Activated T-helper 9 cell treated with anti-CD3 and anti-CD28 coated beads, Interleukin-2, amount 50 U/mL, for 16 hours (primary cell): ENCODE measurements around the gene RAB8A.

Experiments used
- DNase-seq: peaks from one replicate; pipeline ENCODE4 v3.0.0-alpha.2; 2020; ENCODE audit warnings: low read depth

Gene RAB8A

DNA sequence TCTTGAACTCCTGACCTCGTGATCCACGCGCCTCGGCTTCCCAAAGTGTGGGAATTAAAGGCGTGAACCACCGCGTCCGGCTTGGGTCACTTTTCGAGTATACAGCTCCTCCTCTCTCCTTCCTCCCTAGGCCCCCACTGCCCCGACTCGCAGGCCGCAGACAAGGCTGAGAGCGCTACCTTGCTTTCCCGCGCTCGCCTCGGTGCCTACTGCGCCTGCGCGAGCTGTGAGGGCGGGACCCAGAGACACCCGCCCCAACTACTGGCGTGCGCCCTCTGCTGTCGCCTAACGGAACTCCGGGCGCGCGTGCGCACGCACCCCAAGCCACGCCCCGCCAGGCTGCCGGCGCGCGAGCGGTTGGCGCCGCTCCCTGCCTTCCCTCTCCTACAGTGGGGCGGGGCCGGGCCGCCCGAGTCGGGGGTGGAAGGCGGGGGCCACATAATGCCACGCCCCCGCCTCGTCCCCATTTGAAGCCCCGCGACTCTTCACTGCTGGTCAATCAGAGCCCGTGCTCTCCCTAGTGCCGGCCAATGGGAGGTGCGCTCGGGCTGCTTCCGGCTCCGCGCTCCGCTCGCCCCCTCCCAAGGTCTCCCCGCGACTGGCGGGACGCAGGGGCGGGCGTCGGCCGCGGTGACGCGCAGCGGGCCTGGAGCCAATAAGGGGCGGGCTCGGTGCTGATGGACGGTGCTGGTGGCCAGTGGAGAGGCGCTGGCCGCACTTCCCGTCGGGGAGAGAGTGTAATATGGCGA is at the start of gene RAB8A:
Gene RAB8A (plus strand): TSS at position 730 of the 749 bp plus-strand sequence. CDS start 13 bp downstream, at position 743.
- DNase-seq = peak; percentile 99

GRCh38 chr19:16061943-16062342 is 49.7 kb upstream of the RAB8A start:
- no peak for DNase-seq

- peak; percentile 61 for DNase-seq
These were observed 48.9 kb upstream of the RAB8A start for GRCh38 chr19:16062789-16063188.

DNA sequence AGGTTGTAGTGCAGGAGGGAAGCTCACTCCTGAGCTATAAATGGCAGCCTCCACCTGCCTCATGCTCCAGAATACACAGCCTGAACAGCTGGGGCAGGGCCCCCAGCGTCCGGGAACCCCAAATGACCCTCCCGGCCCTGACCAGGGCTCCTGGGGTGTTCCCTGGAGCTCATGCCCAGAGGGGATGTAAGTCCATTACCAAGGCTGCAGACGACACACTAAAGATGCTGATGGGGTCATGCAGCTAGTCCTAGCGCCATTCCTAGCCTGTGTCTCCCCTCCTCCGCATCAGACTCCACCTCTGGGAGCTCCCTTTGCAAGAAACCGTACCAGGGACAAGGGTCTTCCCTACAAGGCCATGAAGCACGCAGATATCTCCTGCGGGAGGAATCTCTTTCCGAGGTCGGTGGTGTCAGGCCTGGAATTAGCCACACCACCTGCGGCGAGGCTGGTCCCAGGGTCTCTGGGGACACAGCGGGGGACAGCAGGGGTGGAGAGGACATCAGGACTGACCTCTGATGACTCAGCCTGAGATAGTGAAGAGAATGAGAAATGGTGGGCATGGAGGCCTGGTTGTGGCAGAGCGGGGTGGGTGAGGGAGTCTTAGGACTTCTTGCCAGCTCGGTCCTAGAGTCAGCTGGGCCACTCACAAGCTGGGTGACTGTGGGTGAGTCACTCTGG is 47.3 kb upstream of the RAB8A start:
- DNase-seq = no peak

DNA sequence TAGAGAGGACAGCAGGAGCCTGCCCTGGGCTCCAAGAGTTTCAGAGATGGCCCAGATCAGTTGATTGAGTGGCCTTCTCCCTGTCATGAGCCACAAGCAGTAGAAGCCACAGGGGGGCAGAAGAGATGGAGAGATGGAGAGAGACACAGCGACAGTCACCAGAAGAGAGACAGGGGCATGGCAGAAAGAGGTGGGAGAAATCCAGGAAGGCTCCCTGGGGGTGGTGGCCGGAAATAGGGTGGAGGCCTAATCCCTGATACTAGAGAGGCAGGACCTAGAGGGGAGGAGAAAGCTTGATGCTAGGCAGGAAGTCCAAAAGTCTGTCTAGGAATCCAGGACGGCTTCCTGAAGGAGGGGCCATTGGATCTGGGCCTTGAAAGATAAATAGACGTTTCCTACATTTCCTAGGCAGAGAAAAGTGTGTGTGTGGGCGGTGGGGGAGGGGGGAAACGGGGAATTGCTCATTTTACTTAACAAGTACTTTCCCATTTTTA is 45.0 kb upstream of the RAB8A start:
- no peak for DNase-seq

DNA sequence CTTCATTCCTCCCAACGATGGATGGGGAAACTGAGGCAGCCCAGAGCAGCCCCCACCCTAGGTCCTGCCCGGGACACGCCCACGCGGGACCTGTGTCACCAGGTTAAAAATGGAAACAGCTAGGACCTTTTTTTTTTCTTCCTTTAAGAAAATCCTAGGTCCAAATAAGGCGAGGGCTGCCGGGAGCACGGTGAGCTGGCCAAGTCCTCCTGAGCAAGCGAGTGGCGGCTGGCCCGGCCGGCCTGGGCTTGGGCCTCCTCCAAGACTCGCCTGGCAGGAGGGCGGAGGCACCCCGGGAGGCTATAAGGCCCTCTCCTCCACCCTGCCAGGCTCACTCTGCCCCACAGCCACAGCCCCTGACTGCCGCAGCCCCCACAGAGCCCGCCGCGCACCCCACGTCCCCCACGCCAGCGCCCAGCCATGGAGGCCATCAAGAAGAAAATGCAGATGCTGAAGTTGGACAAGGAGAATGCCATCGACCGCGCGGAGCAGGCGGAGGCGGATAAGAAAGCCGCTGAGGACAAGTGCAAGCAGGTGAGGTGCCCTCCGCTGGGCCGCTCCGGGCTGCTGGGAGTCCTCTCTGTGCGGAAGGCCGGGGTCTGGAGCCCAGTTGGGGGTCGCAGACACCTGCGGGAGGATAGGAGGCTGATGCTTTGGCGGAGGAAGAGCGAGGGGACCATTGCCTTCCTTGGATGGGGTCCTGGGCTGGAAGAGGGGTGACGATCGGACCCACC is 44.3 kb upstream of the RAB8A start:
- DNase-seq = no peak

DNA sequence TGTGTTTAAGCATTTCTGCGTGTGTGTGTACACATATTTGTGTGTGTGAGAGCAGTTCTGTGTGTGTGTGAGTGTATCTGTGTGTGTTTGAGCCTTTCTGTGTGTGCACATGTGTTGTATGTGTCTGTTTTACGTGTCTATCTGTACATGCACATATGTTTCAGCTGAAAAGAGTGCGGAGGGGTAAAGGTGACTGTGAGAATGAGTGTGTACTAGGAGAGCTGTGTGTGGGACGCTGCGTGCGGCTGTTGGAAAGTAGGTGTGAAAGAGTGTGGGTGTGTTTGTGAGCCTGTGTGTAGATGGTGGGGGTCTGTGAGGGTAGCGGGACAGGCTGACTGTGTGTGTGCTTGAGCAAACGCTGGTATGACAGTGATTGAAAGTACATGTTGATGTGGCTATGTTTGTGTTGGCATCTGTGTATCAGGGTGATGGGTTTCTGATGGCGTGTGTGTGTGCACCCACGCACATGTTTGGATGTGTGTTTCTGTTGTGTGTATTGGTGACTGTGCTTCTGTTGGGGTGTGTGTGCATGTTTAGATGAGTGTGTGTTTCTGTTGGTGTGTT is 42.9 kb upstream of the RAB8A start:
- DNase-seq = no peak

- DNase-seq = no peak
These were observed 41.8 kb upstream of the RAB8A start for GRCh38 chr19:16069813-16070365.

GRCh38 chr19:16070366-16070990 is 41.2 kb upstream of the RAB8A start:
- DNase-seq = peak; percentile 67

GRCh38 chr19:16071072-16071691 is 40.5 kb upstream of the RAB8A start:
- no peak for DNase-seq

DNA sequence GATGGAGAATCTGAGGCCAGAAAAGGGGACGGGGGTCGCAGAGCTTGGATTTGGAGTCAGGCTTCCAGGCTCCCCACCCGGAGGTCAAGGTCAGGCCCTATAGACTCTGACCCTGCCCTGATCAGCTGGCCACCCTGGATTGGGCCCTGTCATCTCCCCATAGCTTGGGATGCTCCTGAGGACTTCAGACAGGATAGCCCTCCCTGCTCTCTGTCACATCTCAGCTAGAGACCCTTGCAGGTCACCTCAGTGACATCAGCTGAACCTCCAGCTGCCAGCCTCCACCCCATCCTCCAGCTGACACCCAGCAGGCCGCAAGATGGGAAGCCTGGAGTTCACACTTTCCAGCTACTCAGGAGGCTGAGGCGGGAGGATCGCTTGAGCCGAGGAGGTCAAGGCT is 38.2 kb upstream of the RAB8A start:
- DNase-seq = no peak

- DNase-seq = no peak
These were observed 37.7 kb upstream of the RAB8A start for GRCh38 chr19:16073988-16074387.

DNA sequence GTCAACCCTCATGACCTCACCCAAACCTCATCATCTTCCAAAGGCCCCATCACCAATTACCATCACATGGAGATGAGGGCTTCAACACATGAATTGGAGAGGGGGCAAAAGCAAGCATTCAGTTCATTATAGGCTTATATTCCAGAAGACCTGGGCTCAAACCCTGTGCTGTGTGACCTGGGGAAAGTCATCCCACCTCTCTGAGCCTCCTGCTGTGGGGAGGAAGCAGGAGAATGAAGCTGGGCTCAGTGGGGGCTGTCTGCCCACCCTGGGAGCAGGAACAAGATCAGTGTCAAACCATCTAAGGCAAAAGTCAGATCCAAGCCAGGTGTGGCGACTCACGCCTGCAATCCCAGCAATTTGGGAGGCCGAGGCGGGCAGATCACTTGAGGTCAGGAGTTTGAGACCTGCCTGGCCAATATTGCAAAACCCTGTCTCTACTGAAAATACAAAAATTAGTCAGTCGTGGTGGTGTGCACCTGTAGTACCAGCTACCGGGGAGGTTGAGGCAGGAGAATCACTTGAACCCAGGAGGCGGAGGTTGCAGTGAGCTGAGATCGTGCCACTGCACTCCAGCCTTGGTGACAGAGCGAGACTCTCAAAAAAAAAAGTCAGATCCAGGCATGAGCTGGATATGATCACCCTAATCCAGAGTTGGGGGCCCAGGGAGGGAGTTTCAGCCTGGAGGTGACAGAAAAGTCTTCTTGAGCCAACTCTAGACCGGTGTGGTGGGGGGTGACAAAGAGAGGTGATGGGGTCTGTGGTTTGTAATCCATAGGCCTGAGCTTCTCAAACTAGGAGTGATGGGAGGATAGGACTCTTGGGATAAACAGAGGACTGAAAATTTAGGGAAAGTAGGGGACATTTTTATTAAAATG is 37.0 kb upstream of the RAB8A start:
- no peak for DNase-seq

- no peak for DNase-seq
These were observed 36.1 kb upstream of the RAB8A start for GRCh38 chr19:16075430-16076153.

DNA sequence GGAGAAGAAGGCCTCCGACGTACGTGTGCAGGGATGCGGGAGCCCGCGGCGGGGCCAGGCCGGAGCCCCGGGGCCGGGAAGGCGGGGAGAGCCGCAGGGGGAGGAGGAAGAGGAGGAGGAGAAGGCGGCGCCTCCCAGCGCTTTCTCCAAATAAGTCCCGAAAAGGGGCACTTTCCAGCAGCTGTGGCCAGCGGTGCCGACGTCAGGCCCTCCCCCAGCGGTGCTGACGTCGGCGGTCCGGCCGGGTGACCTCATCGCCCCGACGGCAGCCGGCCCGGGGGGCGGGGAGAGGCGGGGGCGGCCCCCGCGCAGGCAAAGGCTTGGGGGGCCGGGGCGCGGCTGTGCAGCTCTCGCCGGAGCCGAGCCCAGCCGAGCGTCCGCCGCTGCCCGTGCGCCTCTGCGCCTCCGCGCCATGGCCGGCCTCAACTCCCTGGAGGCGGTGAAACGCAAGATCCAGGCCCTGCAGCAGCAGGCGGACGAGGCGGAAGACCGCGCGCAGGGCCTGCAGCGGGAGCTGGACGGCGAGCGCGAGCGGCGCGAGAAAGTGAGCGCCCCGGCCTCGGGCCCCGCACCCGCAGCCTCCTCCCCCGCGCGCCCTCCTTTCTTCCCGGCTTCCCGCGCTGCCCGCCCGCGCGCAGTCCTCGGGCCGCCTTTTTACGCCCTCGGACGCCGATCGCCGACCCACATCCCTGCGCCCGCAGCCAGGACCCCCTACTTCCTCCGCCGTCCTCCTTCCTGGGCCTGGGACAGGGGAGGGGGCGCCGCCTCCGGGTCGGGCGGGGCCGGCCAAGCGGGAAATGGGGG is 35.3 kb upstream of the RAB8A start, which contains the start of gene TPM4:
Gene TPM4 (plus strand): TSS at position 342 of the 804 bp plus-strand sequence. CDS start 71 bp downstream, at position 413.
- DNase-seq = peak; percentile 73

GRCh38 chr19:16076958-16077611 is 34.6 kb upstream of the RAB8A start:
- DNase-seq = no peak

- no peak for DNase-seq
These were observed 33.5 kb upstream of the RAB8A start for GRCh38 chr19:16077984-16078758.
